ENCODE results near the gene CLCF1.

CLCF1 gene

GRCh38 chr11:67364783-67365722, 8.3 kb downstream of the CLCF1 start:
- DNase-seq (ENCODE audit: low read depth, low spot score) = no peak
- no peak overlapping the region for H3K27ac ChIP-seq

GRCh38 chr11:67364169-67364568, 9.2 kb downstream of the CLCF1 start:
- no peak for DNase-seq (ENCODE audit: low read depth, low spot score)
- no peak overlapping the region for H3K27ac ChIP-seq

DNA sequence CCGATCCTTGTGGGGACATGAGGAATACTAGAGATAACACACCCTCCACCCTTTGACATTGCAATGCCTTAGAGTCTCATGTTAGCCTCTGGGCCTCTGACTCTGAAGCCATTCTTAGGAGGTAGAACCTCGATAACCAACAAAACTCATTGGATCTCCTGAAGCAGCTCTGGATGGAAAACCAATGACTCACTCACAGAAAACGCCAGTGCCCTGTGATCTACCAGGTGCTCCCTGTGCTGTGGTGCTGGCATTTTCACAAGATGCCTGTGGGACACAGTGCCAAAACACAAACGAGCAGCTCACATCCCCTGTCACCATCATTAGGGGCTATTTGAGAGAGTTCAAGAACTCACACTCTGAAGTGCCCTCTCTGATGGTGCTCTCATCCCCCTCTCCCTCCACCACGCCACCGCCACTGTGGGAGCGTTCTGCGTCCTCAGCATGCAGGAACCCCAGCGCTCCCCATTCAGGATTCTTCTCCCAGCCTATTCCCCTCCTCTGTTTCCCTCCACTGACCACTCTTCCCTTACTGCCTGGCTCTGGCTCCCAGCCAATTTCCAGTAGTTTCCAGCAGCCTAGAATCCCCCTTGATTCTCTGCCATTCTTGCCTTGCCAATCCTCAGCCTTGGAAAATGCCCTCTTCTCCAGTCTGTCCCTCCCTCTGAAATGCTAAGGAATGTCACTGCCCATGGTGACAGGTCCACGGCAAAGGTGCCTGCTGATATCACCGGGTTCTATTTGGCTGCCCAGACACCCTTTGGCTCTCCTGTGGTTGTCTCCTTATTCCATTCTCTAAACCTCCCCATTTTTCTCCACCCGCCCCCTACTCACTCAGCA, 15.3 kb downstream of the CLCF1 start:
- no peak for DNase-seq (ENCODE audit: low read depth, low spot score)
- peak overlapping the region; percentile 99 for H3K27ac ChIP-seq

DNA sequence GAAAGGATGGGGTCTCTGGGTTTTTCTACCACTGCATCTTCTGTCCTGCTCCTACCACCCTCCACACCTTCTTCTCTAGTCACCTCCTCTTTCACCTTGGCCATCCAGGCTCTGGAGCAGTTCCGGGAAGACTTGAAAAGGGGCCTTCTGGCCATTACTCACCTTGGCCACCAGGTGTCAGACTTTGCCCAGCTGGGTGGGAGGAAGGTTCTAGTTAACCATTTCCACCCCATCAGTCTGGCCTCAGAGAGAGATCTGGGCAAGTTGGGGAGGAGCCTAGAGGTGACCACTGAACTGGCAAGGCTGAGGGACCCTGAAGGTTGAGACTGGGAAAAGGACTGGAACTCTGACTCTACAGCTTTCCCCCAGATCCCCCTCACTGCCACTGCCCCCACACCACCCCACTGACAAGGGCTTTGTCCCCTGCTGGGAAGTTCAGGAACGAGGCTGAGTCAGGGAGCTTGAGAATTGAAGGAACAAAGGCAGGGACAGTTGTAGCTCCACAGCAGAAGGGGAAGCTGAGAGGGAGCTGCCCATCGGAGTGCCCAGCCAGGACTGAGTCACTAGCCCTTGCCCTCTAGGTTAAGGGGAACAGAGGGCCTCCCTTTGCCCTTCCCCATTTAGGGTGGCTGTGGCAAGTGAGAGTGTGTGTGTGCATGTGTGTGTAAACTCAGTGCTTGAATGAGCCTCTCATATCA, 16.4 kb downstream of the CLCF1 start:
- H3K27ac ChIP-seq = peak overlapping the region; percentile 99
- DNase-seq (ENCODE audit: low read depth, low spot score) = no peak

DNA sequence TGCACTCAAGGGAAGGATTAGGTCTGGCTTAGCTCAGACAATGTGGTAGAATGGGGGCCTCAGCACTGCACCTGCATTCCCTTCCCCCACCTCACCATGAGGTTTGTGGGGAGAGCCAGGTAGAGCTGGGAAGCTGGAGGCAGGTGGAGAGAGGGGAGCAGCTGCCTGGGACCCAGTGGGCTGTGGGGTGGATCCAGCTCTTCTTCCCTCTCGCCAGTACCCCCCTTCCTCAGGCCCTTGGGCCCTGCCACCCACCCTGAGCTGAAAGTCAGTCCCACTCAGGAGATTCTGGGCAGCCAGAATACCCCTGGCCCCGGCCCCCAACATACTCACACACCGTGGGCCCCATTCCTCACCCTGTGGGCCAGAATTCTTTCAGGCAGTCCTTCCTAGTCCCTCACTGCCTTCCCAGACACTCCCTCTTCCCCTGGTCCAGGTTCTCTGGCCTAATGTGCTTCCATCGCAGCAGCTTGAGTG, 17.0 kb downstream of the CLCF1 start:
- H3K27ac ChIP-seq = peak overlapping the region; percentile 99
- DNase-seq (ENCODE audit: low read depth, low spot score) = no peak

GRCh38 chr11:67355794-67356386, 17.5 kb downstream of the CLCF1 start:
- no peak for DNase-seq (ENCODE audit: low read depth, low spot score)
- peak overlapping the region; percentile 99 for H3K27ac ChIP-seq

DNA sequence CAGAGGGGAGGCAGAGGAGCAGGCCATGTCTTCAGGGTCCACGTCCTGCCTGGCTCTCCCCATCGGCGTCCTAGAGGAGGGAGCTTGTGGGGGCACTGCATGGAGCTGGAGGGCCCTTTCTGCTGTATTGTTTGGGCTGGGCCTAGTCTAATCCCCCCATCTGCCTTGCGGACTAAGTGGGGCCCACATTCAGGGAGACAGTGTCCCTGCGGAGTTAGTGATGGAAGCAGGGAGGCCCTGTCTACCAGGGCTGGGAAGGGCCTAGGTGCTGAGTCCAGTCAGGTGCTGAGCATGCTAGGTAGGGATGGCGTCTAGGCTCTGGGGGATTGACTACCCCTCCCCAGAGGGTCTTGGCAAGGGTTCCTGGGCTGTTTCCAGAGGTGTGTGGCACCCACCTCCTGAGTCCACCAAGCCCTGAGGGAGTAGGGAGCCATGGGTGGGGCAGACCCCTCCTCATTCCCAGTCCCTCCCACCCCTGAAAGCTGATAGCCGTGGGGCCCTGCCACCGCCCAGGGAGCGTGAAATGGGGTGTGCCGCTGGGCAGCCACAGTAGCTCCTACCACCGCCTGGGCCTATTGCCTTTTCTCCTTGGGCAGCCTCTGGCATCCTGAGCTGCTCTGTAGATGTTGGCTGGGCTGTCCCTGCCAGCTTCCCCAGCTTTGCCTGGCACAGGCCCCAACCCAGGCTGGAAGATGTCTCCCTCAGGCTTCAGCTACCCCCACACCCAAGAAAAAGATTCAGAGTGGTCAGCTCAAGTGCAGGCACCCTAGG, 18.2 kb downstream of the CLCF1 start:
- H3K27ac ChIP-seq = peak overlapping the region; percentile 99
- DNase-seq (ENCODE audit: low read depth, low spot score) = no peak

- DNase-seq (ENCODE audit: low read depth, low spot score) = peak; percentile 72
- peak overlapping the region; percentile 99 for H3K27ac ChIP-seq
Observed at GRCh38 chr11:67354075-67355022, 19.0 kb downstream of the CLCF1 start.

GRCh38 chr11:67353317-67354074, 19.9 kb downstream of the CLCF1 start, which contains the start of gene POLD4:
TSS of gene POLD4 (minus strand) at chr11:67353546. CDS start at chr11:67353399, 147 bp downstream.
- no peak for DNase-seq (ENCODE audit: low read depth, low spot score)
- H3K27ac ChIP-seq = peak within 1 kb of the TSS; percentile 99

GRCh38 chr11:67352546-67353316, 20.7 kb downstream of the CLCF1 start:
- no peak for DNase-seq (ENCODE audit: low read depth, low spot score)
- H3K27ac ChIP-seq = peak overlapping the region; percentile 99

DNA sequence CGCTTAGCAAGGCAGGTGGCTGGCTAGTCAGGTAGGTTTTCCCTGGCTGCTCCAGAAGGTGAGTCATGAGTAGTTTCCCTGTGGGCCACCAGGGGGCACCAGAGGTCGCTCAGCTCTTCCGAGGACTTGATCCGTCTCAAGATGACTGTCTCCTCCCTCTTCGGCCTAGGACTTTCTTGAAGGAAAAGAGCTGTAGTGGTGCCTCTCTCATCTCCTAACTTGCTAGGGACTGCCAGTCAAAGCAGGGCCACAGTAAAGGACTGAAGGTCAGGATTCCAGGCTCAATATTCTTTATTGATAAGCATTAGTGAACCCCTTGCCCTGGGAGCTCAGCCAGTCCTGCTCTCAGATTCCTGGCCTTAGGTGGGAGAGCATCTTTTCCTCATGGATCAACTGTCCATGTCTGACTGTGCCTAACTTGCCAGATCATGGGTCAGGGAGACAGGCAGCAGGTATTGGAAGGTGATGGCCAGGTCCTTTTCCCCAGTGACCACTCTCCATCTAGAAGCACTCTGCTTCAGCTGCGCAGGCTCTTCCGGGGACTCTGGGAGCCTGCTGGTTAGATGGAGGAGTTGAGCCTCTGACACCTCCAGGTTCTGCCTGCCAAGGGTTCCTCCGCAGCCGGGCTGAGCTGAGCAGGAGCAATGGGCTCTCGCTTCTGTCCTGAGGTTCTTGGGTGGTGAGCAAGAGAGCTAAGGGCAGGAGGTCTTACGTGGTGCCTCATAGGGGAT, 22.0 kb downstream of the CLCF1 start:
- DNase-seq (ENCODE audit: low read depth, low spot score) = no peak
- H3K27ac ChIP-seq = peak overlapping the region; percentile 99

DNA sequence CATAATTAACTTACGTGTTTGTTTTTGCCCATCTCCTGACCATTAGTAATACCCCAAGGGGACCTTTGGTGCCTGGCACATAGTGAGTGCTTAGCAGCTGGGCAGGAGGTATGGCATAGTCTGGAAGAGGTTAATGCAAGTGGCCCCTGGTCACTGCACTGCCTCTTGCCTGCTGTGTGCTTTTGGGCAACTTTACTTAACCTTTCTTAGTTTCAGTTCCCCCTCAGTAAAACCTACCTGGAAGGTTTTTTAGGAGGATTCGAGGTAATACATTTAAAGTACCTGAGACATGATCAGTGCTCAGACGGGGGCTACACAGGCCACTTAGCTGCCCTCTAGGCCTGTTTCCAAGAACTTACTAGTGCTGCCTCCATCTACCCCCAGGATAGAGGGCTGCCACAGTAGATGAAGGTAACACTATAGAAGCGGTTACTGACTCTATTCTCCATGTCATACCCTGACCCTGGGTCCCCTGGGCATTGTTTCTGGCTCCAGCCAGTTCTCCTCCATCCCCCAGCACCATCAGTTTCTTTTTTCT, 23.4 kb downstream of the CLCF1 start:
- no peak for DNase-seq (ENCODE audit: low read depth, low spot score)
- no peak overlapping the region for H3K27ac ChIP-seq

DNA sequence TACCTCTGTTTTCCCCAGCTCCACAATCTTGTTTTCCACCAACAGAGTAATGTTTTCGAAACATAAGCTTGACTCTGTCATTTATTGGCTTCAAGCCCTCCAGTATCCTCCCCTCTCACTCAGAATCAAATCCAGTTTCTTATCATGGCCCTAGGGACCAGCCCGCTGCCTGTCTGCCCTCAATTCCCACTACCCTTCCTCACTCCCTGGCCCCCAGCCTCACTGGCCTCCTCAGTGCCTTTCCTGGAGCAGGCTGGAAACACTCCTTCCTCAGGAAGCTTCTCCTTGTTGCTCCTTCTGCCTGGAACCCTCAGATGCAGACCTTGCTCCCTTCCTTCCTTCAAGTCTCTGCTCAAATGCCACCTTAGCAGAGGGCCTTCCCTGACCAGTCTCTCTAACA, 23.9 kb downstream of the CLCF1 start:
- H3K27ac ChIP-seq = no peak overlapping the region
- DNase-seq (ENCODE audit: low read depth, low spot score) = no peak

- H3K27ac ChIP-seq = peak overlapping the region; percentile 22
- no peak for DNase-seq (ENCODE audit: low read depth, low spot score)
Observed at GRCh38 chr11:67349036-67349435, 24.4 kb downstream of the CLCF1 start.

DNA sequence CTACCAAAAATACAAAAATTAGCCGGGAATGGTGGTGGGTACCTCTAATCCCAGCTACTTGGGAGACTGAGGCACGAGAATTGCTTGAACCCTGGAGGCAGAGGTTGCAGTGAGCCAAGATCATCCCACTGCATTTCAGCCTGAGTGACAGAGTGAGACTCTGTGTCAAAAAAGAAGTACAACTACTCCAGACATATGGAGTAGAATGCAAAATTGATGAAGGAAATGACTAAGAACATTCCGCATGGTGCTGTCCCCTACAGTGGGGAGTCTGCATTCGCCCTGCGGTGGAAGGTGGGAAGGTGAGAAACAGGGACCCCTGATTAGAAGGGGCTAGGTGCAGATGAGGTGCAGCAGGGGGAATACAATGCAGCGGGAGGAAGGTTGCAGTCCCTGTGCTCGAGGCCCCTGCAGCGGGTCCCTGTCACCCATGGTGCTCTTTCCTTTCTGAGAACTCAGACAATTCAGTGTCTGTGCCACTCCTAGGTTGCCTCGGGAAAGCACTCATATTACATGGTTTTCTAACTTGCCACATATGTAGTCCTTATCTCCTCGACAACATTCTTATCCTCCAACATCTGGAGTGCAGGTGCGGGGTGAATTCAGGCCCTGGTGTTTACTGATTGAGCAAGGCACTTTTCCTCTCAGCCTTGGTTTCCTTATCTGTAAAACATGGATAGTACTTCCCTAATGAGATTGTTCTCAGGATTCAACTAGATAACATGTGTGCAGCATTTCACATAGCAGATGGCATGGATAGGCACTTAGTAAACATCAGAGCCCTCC, 25.2 kb downstream of the CLCF1 start:
- peak overlapping the region; percentile 22 for H3K27ac ChIP-seq
- DNase-seq (ENCODE audit: low read depth, low spot score) = no peak
